ENCODE data around the gene BTNL2. TPM values are rescaled to one million over a fixed set of nuclear protein-coding genes. Genes with fewer than 3 reads are reported as not detected.
A peak's percentile ranks its signal among the peaks of the same experiment; 100 is the strongest.

BTNL2 gene
- total and polyA plus RNA-seq, 9 of the 15 experiments (the other 6 are each of a cell fraction or from before 2014, with no cell fraction given) = not detected

DNA sequence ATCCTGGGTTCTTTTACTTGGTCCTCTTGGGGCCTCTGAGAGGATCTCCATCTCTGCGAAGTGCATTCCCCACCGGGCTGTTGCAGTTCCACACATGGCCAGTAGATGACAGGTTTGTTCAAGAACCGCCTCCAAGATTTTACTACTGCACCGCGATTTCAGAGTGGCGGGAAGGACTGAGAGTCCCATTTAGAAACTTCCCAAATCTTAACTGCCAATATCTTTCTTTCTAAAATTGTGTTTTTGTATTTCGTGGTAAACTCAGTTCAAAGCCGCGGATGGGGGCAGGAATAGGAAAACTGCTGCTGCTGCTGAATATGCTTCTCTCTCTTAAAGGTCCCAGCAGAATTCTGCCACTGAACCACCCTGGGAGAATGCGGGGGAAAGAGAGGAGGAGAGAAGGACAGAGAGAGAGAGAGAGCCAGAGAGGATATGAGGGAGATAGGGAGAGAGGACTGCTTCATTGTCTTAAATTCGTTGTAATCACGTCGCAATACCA lies 8.6 kb upstream of the BTNL2 start:
- peaks cover 2 to 16% of the 10 kb centered on the region in 2 experiments; a peak in 4 of 5 replicates for H3K27me3 ChIP-seq (ENCODE audit: control insufficient read depth in 2 of 2, insufficient read depth in 2 of 2, low read length in 2 of 2)
- intact Hi-C loops (cut with micrococcal nuclease) = loop anchor here (1.0 to 10.0 kb wide), 4 partner anchors 285 to 453 kb away; no protein-coding TSS in a partner anchor
- POLR2A ChIA-PET = interaction anchor here (1.0 kb wide), 1 partner anchor 32 kb away, joined by 4 read pairs; no protein-coding TSS in a partner anchor
- no peaks in the 10 kb centered on the region for H3K9me1 ChIP-seq (ENCODE audit: control insufficient read depth, insufficient read depth, low read length)
- H4K20me1 ChIP-seq (replicated peaks; ENCODE audit: control insufficient read depth, insufficient read depth, low read length) = 0 out of 2 replicates have a peak, but pooled peaks cover 4% of the 10 kb centered on the region
- FAIRE-seq = peak; percentile 95
- no peak overlapping the region for H3K4me2 ChIP-seq (ENCODE audit: insufficient read depth, low read length)
- no peaks in the 10 kb centered on the region for H3K36me3 ChIP-seq (ENCODE audit: control insufficient read depth, insufficient read depth, low read length)
- in situ Hi-C loops (cut with MboI) = loop anchor here (5.0 to 10.0 kb wide), 2 partner anchors 282 to 321 kb away; no protein-coding TSS in a partner anchor
- H3K4me1 ChIP-seq (replicated peaks in 1 of 2; ENCODE audit: control insufficient read depth in 2 of 2, insufficient read depth in 2 of 2, low read length in 2 of 2) = no peaks in the 10 kb centered on the region
- WGBS (ENCODE audit: insufficient coverage, low coverage, missing lambda C conversion rate) = 4% methylated on average over 13 of the region's 13 CpGs
- H3K9me3 ChIP-seq (replicated peaks; ENCODE audit: control insufficient read depth, insufficient read depth, low read depth, low read length) = no peaks in the 10 kb centered on the region
- H3K4me3 ChIP-seq = no peak overlapping the region
- no peak overlapping the region for H2AFZ ChIP-seq (ENCODE audit: low read depth, low read length)
- CTCF ChIA-PET (ENCODE audit: low intra/inter-chr PET ratio) = interaction anchor here (0.7 to 5.5 kb wide), 9 partner anchors 276 to 453 kb away, joined by 3 to 58 read pairs (median 4); no protein-coding TSS in a partner anchor
- H3K27ac ChIP-seq (ENCODE audit: extremely low read depth, low read depth, low read length) = no peak overlapping the region
- H3K79me2 ChIP-seq (ENCODE audit: control insufficient read depth, insufficient read depth, low read length) = no peaks in the 10 kb centered on the region
- ATAC-seq = peak; percentile 92
- BruUV-seq (replicated peaks) = no TSS peak
- peak; percentile 74 to 81 (median 76) for DNase-seq (ENCODE audit: extremely low read depth in 1 of 4, low spot score in 3 of 4)
- no peak overlapping the region for H3K9ac ChIP-seq (ENCODE audit: insufficient read depth in 1 of 2, low read depth in 2 of 2, low read length in 2 of 2)
- TF ChIP-seq MEF2A (IDR thresholded peaks at IDR 0.05; ENCODE audit: control insufficient read depth, low read depth, low read length) (no peak), PURB (CRISPR knock-in tag; IDR thresholded peaks at IDR 0.05; ENCODE audit: low read depth) (no peak), SP1 (CRISPR knock-in tag; IDR thresholded peaks at IDR 0.05) (no peak), MTA1 (IDR thresholded peaks at IDR 0.05; ENCODE audit: borderline replicate concordance) (no peak), SOX6 (IDR thresholded peaks at IDR 0.05) (no peak), NBN (IDR thresholded peaks at IDR 0.05; ENCODE audit: low read depth) (no peak), BRF1 (IDR thresholded peaks at IDR 0.05; ENCODE audit: borderline replicate concordance, extremely low read depth, insufficient read length) (no peak), DPF2 (IDR thresholded peaks at IDR 0.05) (no peak)
- TF ChIP-seq, protein P1, sequence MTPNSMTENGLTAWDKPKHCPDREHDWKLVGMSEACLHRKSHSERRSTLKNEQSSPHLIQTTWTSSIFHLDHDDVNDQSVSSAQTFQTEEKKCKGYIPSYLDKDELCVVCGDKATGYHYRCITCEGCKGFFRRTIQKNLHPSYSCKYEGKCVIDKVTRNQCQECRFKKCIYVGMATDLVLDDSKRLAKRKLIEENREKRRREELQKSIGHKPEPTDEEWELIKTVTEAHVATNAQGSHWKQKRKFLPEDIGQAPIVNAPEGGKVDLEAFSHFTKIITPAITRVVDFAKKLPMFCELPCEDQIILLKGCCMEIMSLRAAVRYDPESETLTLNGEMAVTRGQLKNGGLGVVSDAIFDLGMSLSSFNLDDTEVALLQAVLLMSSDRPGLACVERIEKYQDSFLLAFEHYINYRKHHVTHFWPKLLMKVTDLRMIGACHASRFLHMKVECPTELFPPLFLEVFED (CRISPR knock-in tag; conservative IDR thresholded peaks at IDR 0.05) = no peak
- TF ChIP-seq, protein P2, sequence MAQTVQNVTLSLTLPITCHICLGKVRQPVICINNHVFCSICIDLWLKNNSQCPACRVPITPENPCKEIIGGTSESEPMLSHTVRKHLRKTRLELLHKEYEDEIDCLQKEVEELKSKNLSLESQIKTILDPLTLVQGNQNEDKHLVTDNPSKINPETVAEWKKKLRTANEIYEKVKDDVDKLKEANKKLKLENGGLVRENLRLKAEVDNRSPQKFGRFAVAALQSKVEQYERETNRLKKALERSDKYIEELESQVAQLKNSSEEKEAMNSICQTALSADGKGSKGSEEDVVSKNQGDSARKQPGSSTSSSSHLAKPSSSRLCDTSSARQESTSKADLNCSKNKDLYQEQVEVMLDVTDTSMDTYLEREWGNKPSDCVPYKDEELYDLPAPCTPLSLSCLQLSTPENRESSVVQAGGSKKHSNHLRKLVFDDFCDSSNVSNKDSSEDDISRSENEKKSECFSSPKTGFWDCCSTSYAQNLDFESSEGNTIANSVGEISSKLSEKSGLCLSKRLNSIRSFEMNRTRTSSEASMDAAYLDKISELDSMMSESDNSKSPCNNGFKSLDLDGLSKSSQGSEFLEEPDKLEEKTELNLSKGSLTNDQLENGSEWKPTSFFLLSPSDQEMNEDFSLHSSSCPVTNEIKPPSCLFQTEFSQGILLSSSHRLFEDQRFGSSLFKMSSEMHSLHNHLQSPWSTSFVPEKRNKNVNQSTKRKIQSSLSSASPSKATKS (CRISPR knock-in tag; IDR thresholded peaks at IDR 0.05) = no peak
- TF ChIP-seq, protein P3, sequence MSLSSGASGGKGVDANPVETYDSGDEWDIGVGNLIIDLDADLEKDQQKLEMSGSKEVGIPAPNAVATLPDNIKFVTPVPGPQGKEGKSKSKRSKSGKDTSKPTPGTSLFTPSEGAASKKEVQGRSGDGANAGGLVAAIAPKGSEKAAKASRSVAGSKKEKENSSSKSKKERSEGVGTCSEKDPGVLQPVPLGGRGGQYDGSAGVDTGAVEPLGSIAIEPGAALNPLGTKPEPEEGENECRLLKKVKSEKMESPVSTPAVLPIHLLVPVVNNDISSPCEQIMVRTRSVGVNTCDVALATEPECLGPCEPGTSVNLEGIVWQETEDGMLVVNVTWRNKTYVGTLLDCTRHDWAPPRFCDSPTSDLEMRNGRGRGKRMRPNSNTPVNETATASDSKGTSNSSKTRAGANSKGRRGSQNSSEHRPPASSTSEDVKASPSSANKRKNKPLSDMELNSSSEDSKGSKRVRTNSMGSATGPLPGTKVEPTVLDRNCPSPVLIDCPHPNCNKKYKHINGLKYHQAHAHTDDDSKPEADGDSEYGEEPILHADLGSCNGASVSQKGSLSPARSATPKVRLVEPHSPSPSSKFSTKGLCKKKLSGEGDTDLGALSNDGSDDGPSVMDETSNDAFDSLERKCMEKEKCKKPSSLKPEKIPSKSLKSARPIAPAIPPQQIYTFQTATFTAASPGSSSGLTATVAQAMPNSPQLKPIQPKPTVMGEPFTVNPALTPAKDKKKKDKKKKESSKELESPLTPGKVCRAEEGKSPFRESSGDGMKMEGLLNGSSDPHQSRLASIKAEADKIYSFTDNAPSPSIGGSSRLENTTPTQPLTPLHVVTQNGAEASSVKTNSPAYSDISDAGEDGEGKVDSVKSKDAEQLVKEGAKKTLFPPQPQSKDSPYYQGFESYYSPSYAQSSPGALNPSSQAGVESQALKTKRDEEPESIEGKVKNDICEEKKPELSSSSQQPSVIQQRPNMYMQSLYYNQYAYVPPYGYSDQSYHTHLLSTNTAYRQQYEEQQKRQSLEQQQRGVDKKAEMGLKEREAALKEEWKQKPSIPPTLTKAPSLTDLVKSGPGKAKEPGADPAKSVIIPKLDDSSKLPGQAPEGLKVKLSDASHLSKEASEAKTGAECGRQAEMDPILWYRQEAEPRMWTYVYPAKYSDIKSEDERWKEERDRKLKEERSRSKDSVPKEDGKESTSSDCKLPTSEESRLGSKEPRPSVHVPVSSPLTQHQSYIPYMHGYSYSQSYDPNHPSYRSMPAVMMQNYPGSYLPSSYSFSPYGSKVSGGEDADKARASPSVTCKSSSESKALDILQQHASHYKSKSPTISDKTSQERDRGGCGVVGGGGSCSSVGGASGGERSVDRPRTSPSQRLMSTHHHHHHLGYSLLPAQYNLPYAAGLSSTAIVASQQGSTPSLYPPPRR (CRISPR knock-in tag; IDR thresholded peaks at IDR 0.05; ENCODE audit: borderline replicate concordance) = no peak
- TF ChIP-seq, protein P4, sequence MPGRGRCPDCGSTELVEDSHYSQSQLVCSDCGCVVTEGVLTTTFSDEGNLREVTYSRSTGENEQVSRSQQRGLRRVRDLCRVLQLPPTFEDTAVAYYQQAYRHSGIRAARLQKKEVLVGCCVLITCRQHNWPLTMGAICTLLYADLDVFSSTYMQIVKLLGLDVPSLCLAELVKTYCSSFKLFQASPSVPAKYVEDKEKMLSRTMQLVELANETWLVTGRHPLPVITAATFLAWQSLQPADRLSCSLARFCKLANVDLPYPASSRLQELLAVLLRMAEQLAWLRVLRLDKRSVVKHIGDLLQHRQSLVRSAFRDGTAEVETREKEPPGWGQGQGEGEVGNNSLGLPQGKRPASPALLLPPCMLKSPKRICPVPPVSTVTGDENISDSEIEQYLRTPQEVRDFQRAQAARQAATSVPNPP (IDR thresholded peaks at IDR 0.05; ENCODE audit: borderline replicate concordance, insufficient read depth, insufficient read length) = no peak
